Right atrium auricular region (tissue), 2 donors: Measurements from ENCODE around the gene FGD5. TPM values are rescaled to one million over a fixed set of nuclear protein-coding genes. Genes with fewer than 3 reads are reported as not detected.
A peak's percentile ranks its signal among the peaks of the same experiment; 100 is the strongest.

Source experiments
- DNase-seq: peaks from one replicate; pipeline ENCODE4 v3.0.0-alpha.2; 2019; ENCODE audit warnings: low spot score
- H3K27ac ChIP-seq, 2 donors: fragments of 200-600 bp; sonication (generic); 1 replicate in 1 of 2; 2 replicates in 1 of 2; pipeline ENCODE4 v1.5.1; 2016 to 2019
- H3K27me3 ChIP-seq, 2 donors: fragments of 200-600 bp; sonication (generic); one replicate each; pipeline versions ENCODE4 v1.5.1 to v1.6.0; 2017 to 2019
- H3K36me3 ChIP-seq: fragments of 200-600 bp; sonication (generic); one replicate; pipeline ENCODE4 v1.5.1; 2016
- H3K4me1 ChIP-seq, 2 donors: fragments of 200-600 bp; sonication (generic); one replicate each; pipeline versions ENCODE4 v1.5.1 to v1.6.0; 2017 to 2019
- H3K4me3 ChIP-seq, 2 donors: fragments of 200-600 bp; sonication (generic); 1 replicate in 1 of 2; 2 replicates in 1 of 2; pipeline ENCODE4 v1.5.1; 2017 to 2019; ENCODE audit warnings: mild to moderate bottlenecking in 1 of 2, moderate library complexity in 1 of 2
- H3K9me3 ChIP-seq, 2 donors: fragments of 200-600 bp; sonication (generic); one replicate each; pipeline ENCODE4 v1.5.1; 2019
- CTCF ChIP-seq, 2 donors: fragments of 200-600 bp; sonication (generic); IDR thresholded peaks; one replicate each; pipeline ENCODE4 v1.5.1; 2019; ENCODE audit warnings: antibody characterized with exemption in 2 of 2
- total RNA-seq, 2 donors: library from RNA; depleted of rRNA; stranded (reverse); fragments of >200 nt; gene quantifications; one replicate each; pipeline ENCODE4 v1.1.0, GENCODE V29; 2016

FGD5 gene
- total RNA-seq, 2 donors from 2014 or later, result 9.6 to 18.8 TPM

DNA sequence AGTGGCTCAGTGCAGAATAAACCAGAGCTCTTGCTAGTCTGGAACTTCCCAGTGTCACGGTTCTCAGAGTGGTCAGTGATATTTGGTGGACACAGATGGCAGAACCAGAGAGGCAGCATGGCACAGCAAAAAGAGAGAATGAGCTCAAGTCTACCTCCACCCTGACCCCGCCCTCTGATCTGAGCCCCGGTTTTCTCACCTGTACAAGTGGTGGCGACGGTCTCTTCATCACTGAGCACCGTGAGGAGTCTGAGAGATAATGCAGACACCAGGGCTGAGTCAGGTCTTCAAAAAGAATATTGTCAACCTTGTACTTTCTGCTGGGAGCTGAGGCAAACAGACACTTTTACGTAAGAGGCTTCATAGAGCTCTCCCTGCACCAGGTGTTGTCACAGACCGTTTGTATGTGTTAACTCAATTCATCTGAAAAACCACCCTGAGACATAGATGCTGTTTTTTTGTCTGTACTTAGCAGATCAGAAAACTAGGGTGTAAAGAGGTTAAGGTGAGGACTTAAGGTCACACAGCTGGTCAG is 13.2 kb downstream of the FGD5 start:
- Histone ChIP-seq H3K36me3 (no peaks in the 10 kb centered on the region), H3K27ac (no peak overlapping the region), H3K27me3 (no peaks in the 10 kb centered on the region), H3K4me3 (no peak overlapping the region), H3K9me3 (no peaks in the 10 kb centered on the region), H3K4me1 (peaks cover 0 to 41% of the 10 kb centered on the region in 2 donors)
- no peak for DNase-seq
- no peak for TF ChIP-seq CTCF (IDR thresholded peaks at IDR 0.05)

- TF ChIP-seq CTCF (IDR thresholded peaks at IDR 0.05), result no peak
- Histone ChIP-seq H3K27me3 (no peaks in the 10 kb centered on the region), H3K4me3 (no peak overlapping the region), H3K9me3 (no peaks in the 10 kb centered on the region), H3K27ac (no peak overlapping the region), H3K36me3 (no peaks in the 10 kb centered on the region), H3K4me1 (peaks cover 0 to 53% of the 10 kb centered on the region in 2 donors)
- DNase-seq, result no peak
Measured at GRCh38 chr3:14832975-14833722, 14.4 kb downstream of the FGD5 start.

DNA sequence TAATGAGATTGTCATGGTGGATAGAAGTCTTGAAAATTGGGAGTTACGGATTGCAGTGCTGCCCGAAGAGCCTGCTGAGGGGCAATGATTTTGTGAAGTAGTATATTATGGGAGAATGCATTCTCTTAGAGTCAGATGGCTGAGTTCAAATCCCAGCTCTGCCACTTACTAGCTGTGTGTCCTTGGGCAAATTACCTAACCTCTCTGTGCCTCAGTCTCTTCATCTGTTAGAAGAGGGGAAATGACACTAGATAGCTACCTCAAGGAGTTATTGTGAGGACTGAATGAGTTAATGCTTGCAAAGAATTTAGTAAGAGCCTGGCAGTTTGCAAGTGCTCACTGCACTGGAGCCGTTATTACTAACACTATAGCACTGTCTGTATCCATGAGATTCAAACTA is 15.4 kb downstream of the FGD5 start:
- TF ChIP-seq CTCF (IDR thresholded peaks at IDR 0.05), result no peak
- H3K4me3 ChIP-seq, result no peak overlapping the region
- no peaks in the 10 kb centered on the region for H3K27me3 ChIP-seq
- peaks cover 0 to 60% of the 10 kb centered on the region in 2 donors for H3K4me1 ChIP-seq
- no peak for DNase-seq
- H3K27ac ChIP-seq, result no peak overlapping the region
- no peaks in the 10 kb centered on the region for H3K9me3 ChIP-seq
- H3K36me3 ChIP-seq, result no peaks in the 10 kb centered on the region

- no peak for DNase-seq
- peaks cover 0 to 55% of the 10 kb centered on the region in 2 donors for H3K4me1 ChIP-seq
- H3K27ac ChIP-seq, result no peak overlapping the region
- no peak for TF ChIP-seq CTCF (IDR thresholded peaks at IDR 0.05)
- no peaks in the 10 kb centered on the region for H3K36me3 ChIP-seq
- no peak overlapping the region for H3K4me3 ChIP-seq
- no peaks in the 10 kb centered on the region for H3K27me3 ChIP-seq
- no peaks in the 10 kb centered on the region for H3K9me3 ChIP-seq
Measured at GRCh38 chr3:14834807-14835466, 16.2 kb downstream of the FGD5 start.

DNA sequence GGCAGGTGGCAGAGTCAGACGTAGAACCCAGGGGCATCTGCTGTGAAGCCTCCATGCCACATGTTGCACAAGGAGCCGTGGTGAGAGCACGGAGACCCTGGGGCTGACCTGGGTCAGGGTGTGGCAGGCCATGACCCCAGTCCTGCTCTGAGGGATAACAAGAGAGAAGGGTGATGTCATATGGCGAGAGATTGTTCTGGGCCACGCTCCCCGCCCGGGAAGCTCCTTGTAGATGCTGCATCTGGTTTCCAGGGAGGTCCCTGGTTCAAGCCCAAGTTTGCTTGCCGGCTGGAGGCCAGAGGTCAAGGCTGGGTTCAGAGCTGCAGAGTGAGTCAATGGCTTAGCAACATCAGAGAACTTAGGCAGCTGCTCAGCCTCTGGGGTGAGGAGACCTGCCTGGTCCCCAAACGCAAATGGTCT is 17.3 kb downstream of the FGD5 start:
- H3K9me3 ChIP-seq, result no peaks in the 10 kb centered on the region
- peaks cover 0 to 58% of the 10 kb centered on the region in 2 donors for H3K4me1 ChIP-seq
- no peaks in the 10 kb centered on the region for H3K27me3 ChIP-seq
- no peak for TF ChIP-seq CTCF (IDR thresholded peaks at IDR 0.05)
- no peak overlapping the region for H3K4me3 ChIP-seq
- no peaks in the 10 kb centered on the region for H3K36me3 ChIP-seq
- DNase-seq, result peak; percentile 85
- H3K27ac ChIP-seq, result peak overlapping the region; percentile 11 to 21
